HG03066 (cell line): ENCODE measurements around the gene MYO5B.
"Not testable (repeated sequence)": the region's sequence is repeated elsewhere in the genome, so short reads cannot be mapped to it uniquely, and the experiment has no call there.

Experiments
- ATAC-seq: cut with Tn5 transposase; IDR thresholded peaks from one replicate; pipeline ENCODE4 v1.9.1; 2021; ENCODE audit warnings: low read depth; ENCODE audit not compliant: unreplicated experiment

MYO5B gene

GRCh38 chr18:50194631-50195532 lies at the start of gene MYO5B:
MYO5B (minus strand) TSS chr18:50195147; CDS start chr18:50194793, 354 bp downstream.
- ATAC-seq = peak; percentile 65

DNA sequence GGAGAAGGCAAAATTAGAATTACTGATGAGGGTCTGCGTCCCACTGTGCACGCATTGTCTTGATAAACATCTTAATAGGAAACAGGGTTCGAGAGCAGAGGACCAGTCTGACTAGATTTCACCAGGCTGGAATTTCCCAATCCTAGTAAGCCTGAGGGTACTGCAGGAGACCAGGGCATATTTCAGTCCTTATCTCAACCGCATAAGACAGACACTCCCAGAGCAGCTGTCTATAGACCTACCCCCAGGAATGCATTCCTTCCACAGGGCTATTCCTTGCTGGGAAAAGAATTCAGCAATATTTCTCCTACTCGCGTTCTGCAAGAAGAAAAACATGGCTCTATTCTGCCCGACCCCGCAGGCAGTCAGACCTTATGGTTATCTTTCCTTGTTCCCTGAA lies 46.8 kb upstream of the MYO5B start:
- ATAC-seq = not testable (repeated sequence)

GRCh38 chr18:50240080-50240563 lies 45.2 kb upstream of the MYO5B start:
- no peak for ATAC-seq

- ATAC-seq = no peak
Measured at GRCh38 chr18:50232419-50232818, 37.5 kb upstream of the MYO5B start.

GRCh38 chr18:50231621-50232020 lies 36.7 kb upstream of the MYO5B start:
- no peak for ATAC-seq

DNA sequence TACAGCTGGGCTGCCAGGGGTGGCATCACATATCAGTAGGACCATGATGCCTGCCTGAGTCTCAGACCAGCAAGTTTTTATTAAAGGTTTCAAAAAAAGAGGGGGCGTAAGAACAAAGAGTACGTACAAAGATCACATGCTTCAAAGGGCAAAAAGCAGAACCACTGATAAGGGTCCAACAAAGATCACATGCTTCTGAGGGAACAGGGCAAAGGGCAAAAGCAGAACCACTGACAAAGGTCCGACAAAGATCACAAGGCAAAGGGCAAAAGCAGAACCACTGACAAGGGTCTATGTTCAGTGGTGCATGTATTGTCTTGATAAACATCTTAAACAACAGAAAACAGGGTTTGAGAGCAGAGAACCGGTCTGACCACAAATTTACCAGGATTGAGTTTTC lies 25.3 kb upstream of the MYO5B start:
- ATAC-seq = not testable (repeated sequence)

DNA sequence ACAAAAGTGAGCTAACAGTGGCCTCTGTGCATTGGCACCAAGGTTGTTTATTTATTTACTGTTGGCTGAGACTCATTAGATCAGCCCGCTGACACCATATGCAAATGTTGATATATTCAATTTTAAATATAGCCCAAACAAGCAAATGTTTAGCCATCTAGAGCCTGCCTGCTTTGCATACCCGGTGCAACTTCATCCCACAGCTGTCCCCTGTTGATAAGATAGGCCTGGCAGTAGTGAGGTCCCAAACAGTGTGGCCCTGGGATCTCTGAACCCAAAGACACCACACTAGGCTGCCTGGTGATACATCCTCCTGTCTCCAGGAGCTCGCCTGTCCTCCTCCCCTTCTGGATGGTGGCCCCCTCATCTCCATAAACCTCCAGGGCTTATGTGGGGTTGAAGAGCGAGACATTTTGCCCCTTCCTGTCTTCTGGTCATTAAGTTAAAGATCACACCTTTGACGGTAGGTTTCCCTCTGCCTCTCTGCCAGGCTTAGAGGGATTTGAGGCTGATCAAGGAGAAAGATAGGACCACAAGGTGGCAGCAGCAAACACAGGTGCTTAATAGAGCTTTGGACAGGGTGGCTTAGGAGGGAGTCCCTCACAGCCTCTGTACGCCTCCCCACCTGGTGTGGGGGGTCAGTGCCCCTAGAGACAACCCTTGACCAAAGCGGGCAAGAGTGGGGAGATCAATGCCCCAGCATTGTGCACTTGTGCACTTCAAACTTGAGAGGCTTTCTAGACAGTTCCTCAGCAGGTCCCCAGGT lies 23.7 kb upstream of the MYO5B start:
- no peak for ATAC-seq

DNA sequence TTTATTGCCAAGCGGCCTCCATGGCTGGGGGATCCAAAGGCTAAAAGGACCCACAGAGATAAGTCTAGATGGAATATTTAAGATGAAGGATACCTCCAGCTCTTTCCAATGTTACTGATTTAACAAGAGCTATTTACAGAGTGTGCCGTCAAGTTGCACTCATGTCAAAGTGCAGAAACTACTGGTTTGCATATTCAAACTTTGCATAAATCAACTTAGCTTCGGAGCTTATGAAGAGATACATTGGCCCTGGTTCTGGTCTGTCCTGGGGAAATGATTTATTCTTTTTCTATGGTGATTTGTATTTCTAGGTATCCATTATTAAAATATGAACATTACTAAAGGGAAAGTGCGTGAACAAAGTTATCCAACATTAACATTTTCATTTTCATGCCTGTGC lies 14.4 kb upstream of the MYO5B start:
- ATAC-seq = no peak

- ATAC-seq = no peak
Measured at GRCh38 chr18:50207722-50208121, 12.8 kb upstream of the MYO5B start.

DNA sequence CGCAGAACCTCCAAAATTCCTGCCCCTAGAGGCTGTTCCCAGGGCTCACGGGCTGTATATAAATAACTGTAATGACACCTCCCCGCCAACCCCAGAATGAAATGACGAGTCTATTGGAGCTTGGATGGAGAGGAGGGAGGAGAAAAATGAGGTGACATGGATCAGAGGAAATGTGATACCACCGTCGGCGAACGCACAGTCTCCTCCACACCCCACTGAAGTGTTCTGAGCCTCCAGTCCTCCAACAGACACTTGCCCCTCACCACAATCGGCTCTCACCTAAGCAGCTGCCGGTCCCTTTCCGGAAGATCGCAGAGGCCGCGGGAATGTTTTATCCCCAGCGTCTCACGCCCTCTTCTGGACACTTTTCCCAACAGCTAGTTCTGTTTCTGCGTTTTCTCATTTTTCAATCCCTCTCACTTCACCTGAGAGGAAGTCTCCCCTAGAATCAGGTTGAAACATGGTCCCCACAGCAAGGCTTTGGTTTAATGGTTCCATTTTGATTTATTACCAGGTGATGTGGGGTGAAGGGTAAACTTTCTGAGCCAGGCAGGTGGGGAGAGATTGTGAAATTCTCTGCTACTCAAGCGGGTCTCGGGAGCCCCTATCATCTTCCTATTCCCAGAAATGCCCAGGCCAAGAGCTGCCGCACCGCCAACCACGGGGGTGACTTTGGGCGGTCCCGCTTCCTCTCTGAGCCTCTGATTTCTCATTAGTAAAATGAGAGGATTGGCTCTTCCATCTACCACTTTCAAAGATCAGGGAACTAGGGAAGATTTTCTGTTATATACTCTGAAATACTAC lies 9.1 kb upstream of the MYO5B start:
- ATAC-seq = no peak

GRCh38 chr18:50201476-50202018 lies 6.6 kb upstream of the MYO5B start:
- no peak for ATAC-seq

GRCh38 chr18:50199921-50200320 lies 5.0 kb upstream of the MYO5B start:
- no peak for ATAC-seq

- ATAC-seq = no peak
Measured at GRCh38 chr18:50199346-50199855, 4.5 kb upstream of the MYO5B start.

GRCh38 chr18:50196261-50196660 lies 1.3 kb upstream of the MYO5B start:
- ATAC-seq = no peak

GRCh38 chr18:50195689-50196088 lies 742 bp upstream of the MYO5B start:
- no peak for ATAC-seq

DNA sequence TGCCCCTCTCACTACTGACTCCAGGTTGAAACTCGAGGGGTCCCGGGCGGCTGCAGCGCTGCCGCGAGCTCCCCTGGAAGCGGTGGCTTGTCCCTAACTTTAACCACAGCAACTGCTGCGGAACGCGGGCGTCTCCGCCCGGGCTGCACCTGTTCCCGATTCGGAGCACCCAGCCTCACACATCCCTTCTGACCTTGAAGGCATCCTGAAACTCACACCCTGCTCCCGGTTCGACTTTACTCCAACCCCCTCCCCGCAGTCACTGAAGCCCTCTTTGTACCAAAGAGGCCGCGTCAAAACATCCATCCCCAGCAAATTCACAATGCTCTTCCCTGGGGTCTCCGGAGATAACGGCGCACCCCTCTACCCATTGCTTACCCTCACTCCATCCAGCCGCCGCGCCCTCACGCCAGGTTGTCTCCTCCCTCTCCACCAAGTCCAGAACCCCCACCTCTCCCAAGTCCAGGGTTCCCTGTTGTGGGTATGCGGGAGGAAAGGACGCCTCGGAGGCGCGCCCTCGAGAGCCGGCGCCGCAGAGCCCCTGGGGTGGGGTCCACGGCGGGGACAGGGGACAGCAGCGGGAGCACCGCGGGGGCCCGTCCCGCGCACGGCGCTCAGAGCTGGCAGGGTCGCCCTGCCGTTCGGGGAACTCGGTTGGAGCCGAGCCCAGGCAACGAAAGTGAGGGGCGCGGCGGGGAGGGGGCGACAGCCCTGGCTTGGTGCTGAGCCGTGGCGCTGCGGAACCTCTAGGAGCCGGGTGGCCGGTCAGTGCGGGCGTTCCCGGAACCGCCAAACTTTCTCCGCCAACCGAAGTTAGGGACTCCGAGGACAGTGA lies 934 bp downstream of the MYO5B start:
- ATAC-seq = no peak

- no peak for ATAC-seq
Measured at GRCh38 chr18:50192995-50193795, 1.8 kb downstream of the MYO5B start.

DNA sequence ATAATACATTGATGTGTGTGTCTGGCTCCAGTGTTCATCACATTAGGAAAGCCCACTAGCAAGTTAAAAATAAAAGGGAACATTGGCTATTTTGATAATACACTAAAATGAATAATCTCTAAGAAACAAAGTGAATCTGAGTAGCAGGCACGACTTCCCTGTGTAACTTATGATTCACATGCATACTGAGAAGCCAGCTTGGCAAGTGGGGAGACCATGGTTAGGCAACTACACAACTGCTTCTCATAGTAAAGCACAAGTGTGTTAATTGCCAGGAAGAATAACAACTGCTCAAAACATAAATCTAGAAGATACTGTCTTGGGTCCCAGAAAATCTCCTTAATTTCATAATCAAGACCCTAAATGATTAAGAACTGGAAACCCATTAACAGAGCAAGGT lies 4.0 kb downstream of the MYO5B start:
- ATAC-seq = no peak

DNA sequence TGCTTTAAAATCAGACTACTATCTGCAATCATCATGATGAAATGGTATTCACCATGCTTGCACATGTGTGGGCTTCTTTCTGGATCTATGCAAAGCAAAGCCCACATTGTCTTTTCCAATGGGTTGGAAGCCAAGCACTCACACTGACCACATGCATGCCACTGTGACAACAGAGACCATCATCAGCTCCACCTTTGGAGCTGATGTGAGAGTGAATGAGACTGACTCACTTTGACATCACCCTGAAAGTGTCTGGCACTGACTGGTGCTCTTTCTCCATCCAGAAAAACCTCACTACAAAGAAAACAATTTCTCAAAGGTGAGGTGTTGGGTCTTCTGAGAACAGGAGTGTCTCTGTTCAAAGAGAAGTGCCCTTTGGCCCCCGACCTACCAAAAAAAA lies 4.7 kb downstream of the MYO5B start:
- no peak for ATAC-seq
